Spleen (tissue), 7 donors: ENCODE results near the gene ELFN1.

ENCODE experiments used
- POLR2AphosphoS5 ChIP-seq, 3 donors: sonication (generic); formaldehyde crosslinking; IDR thresholded peaks; one replicate each; pipeline ENCODE4 v1.5.1; 2017; ENCODE audit warnings: antibody characterized with exemption in 3 of 3
- TF ChIP-seq, protein P1 (sequence below), 11 experiments: fragments of 200-600 bp in 7 of 11; fragments of 450-650 bp in 4 of 11; sonication (generic) in 4 of 11; IDR thresholded peaks in 8 of 11; conservative IDR thresholded peaks in 3 of 11; 1 replicate in 7 of 11; 2 replicates in 4 of 11; pipeline versions ENCODE4 v1.4.0 to v1.8.0; 2016 to 2021; ENCODE audit warnings: antibody characterized with exemption in 11 of 11, inconsistent platforms in 4 of 11, mild to moderate bottlenecking in 1 of 11
- donor health status: DM: no; HTN: no; CAD: no; lungs with moderate emphysema.
- donor health status: DM: no; HTN: no; CAD: no.
- donor health status: DM: no; HTN: no; CAD: no.

DNA sequence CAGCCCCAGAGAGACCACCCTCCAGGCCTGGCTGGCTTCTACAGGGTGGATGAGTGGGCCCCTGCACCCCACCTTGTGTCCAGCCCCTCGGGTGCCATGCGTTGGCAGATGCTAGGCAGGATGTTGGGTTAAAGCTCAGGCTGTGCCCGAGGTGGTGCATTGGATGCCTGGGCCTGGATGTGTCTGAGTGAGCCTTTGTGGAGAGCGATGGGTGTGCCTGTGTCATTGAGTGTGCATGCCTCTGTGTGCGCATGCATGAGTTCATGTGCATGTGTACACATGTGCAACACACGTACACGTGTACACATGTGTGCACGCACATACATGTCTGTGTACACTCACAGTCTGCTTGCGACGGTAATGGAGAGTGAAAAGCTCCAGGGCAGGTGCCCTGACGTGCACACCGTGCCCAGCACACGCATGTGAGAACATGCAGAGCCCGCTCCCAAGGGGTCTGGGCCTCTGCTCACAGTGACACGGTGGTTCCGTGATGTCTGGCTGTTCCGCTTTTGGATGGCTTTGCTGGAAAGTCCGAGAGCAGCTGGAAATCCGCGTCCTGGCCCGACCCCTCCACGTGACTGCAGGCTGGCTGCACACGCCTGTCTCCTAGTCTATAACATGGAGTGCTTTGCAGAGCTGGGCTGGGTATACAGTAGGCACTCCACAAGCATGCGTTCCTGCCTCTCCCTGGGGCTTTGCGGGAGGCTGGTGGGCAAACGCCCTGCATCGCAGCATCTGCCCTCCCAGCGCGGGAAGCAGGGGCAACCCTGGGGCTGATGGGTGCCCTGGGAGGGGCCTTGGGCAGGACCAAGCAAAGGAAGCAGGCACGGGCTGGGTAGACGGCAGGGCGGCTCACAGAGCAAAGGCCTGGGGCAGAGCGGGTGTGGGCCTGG lies 36.9 kb downstream of the ELFN1 start:
- no peak for TF ChIP-seq POLR2AphosphoS5 (IDR thresholded peaks at IDR 0.05)
- TF ChIP-seq, protein P1, sequence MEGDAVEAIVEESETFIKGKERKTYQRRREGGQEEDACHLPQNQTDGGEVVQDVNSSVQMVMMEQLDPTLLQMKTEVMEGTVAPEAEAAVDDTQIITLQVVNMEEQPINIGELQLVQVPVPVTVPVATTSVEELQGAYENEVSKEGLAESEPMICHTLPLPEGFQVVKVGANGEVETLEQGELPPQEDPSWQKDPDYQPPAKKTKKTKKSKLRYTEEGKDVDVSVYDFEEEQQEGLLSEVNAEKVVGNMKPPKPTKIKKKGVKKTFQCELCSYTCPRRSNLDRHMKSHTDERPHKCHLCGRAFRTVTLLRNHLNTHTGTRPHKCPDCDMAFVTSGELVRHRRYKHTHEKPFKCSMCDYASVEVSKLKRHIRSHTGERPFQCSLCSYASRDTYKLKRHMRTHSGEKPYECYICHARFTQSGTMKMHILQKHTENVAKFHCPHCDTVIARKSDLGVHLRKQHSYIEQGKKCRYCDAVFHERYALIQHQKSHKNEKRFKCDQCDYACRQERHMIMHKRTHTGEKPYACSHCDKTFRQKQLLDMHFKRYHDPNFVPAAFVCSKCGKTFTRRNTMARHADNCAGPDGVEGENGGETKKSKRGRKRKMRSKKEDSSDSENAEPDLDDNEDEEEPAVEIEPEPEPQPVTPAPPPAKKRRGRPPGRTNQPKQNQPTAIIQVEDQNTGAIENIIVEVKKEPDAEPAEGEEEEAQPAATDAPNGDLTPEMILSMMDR (IDR thresholded peaks at IDR 0.05 in 8 of 11, conservative IDR thresholded peaks at IDR 0.05 in 3 of 11) = no peak
